Measurements from ENCODE around the gene IGFBP5.
A peak's percentile ranks its signal among the peaks of the same experiment; 100 is the strongest.

The IGFBP5 gene

DNA sequence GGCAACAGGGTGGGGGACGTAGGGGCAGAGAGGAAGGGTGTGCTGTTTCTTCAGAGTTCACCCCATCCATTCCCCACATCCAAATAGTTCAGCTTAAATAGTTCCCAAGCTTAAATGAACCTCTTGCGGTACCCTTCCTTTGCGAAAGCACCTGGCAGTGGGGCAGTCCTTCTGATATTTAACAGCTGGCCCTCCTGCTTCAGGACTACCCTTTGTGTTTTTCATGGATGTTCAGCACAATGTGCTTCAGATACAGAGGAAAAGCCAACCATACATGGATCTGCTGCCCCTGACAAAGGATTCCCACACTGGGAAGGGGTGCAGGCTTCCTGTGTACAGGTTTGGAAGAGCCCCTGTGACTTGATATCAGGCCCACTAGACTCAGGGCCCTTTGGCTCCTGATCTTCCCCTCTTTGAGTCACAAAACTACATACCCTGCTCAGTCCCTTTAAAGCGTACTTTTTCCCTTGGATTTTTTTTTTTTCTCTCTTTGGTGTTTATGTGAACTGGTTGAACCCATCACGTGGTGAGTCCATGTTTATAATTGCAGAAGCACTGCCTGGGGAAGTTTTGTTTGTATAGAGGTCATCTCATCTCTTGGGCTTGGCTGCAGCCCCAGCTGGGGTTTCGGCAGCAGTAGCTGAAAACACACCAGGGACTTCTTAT, 45.3 kb upstream of the IGFBP5 start:
- H3K9ac ChIP-seq: no peak overlapping the region
- no peaks in the 10 kb centered on the region for H3K27me3 ChIP-seq (ENCODE audit: control insufficient read depth, insufficient read depth, low read length)
- no peaks in the 10 kb centered on the region for H3K9me3 ChIP-seq (ENCODE audit: control insufficient read depth, low read length)
- peak overlapping the region; percentile 39 for H3K4me2 ChIP-seq (ENCODE audit: low read length)
- TF ChIP-seq, protein P1, sequence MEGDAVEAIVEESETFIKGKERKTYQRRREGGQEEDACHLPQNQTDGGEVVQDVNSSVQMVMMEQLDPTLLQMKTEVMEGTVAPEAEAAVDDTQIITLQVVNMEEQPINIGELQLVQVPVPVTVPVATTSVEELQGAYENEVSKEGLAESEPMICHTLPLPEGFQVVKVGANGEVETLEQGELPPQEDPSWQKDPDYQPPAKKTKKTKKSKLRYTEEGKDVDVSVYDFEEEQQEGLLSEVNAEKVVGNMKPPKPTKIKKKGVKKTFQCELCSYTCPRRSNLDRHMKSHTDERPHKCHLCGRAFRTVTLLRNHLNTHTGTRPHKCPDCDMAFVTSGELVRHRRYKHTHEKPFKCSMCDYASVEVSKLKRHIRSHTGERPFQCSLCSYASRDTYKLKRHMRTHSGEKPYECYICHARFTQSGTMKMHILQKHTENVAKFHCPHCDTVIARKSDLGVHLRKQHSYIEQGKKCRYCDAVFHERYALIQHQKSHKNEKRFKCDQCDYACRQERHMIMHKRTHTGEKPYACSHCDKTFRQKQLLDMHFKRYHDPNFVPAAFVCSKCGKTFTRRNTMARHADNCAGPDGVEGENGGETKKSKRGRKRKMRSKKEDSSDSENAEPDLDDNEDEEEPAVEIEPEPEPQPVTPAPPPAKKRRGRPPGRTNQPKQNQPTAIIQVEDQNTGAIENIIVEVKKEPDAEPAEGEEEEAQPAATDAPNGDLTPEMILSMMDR (IDR thresholded peaks at IDR 0.05): no peak
- peaks cover 9% of the 10 kb centered on the region for H3K4me1 ChIP-seq
- H3K4me3 ChIP-seq (ENCODE audit: low read depth, low read length): no peak overlapping the region
- H3K79me2 ChIP-seq: no peaks in the 10 kb centered on the region
- H3K36me3 ChIP-seq (ENCODE audit: control insufficient read depth, insufficient read depth, low read length): no peaks in the 10 kb centered on the region
- H3K27ac ChIP-seq: no peak overlapping the region
- H2AFZ ChIP-seq: peak overlapping the region; percentile 57

DNA sequence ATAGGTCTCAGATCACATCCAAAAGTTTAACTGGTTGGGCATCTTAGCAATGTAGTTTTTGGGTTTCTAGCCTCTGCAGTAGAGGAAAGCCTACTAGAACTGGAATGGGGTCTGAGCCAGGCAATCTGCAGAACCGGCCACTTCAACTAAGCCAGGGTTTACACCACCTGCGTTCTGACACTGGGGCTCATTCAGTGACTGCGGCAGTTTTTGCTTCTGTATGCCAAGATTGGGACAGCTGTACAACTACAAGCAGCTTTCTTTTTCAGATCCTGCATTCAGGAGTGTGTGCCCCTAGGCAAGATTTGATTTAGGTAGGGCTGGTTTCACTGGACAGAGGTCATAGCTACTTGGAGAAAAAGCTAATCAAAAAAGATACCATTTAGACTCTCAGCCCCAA, 43.7 kb upstream of the IGFBP5 start:
- Histone ChIP-seq H3K4me2 (ENCODE audit: low read length) (no peak overlapping the region), H3K36me3 (ENCODE audit: control insufficient read depth, insufficient read depth, low read length) (no peaks in the 10 kb centered on the region), H3K27me3 (ENCODE audit: control insufficient read depth, insufficient read depth, low read length) (no peaks in the 10 kb centered on the region), H3K27ac (no peak overlapping the region), H3K79me2 (no peaks in the 10 kb centered on the region), H3K4me3 (ENCODE audit: low read depth, low read length) (no peak overlapping the region), H3K9ac (no peak overlapping the region), H2AFZ (no peak overlapping the region), H3K9me3 (ENCODE audit: control insufficient read depth, low read length) (no peaks in the 10 kb centered on the region), H3K4me1 (peaks cover 9% of the 10 kb centered on the region)
- TF ChIP-seq, protein P1 (IDR thresholded peaks at IDR 0.05): no peak

DNA sequence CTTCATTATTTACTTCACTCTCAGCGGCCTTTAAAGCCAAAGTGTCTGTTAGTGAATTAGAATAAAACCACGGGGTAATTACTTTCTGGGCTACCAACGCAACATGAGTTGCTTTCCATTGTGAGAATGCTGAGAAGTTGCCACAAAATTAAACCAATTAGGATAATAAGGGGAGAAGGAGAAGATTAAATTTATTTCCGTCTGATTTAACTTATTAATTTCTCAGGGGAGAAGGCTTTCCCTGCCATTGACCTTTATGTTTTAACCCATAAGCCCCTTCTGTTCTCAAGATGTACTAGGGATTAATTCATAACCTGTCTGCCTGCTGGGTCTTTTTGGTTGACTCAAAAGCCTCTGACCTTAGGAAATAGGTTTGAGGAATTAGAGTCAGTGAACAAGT, 42.3 kb upstream of the IGFBP5 start:
- H3K36me3 ChIP-seq (ENCODE audit: control insufficient read depth, insufficient read depth, low read length): no peaks in the 10 kb centered on the region
- H3K4me2 ChIP-seq (ENCODE audit: low read length): no peak overlapping the region
- H3K79me2 ChIP-seq: no peaks in the 10 kb centered on the region
- TF ChIP-seq, protein P1 (IDR thresholded peaks at IDR 0.05): no peak
- H3K4me1 ChIP-seq: peaks cover 9% of the 10 kb centered on the region
- H3K9me3 ChIP-seq (ENCODE audit: control insufficient read depth, low read length): no peaks in the 10 kb centered on the region
- H3K27me3 ChIP-seq (ENCODE audit: control insufficient read depth, insufficient read depth, low read length): no peaks in the 10 kb centered on the region
- no peak overlapping the region for H2AFZ ChIP-seq
- no peak overlapping the region for H3K27ac ChIP-seq
- H3K9ac ChIP-seq: no peak overlapping the region
- no peak overlapping the region for H3K4me3 ChIP-seq (ENCODE audit: low read depth, low read length)

- Histone ChIP-seq H3K27me3 (ENCODE audit: control insufficient read depth, insufficient read depth, low read length) (no peaks in the 10 kb centered on the region), H3K9me3 (ENCODE audit: control insufficient read depth, low read length) (no peaks in the 10 kb centered on the region), H3K27ac (no peak overlapping the region), H3K4me2 (ENCODE audit: low read length) (no peak overlapping the region), H2AFZ (no peak overlapping the region), H3K79me2 (no peaks in the 10 kb centered on the region), H3K9ac (no peak overlapping the region), H3K36me3 (ENCODE audit: control insufficient read depth, insufficient read depth, low read length) (no peaks in the 10 kb centered on the region), H3K4me1 (peaks cover 8% of the 10 kb centered on the region), H3K4me3 (ENCODE audit: low read depth, low read length) (no peak overlapping the region)
- TF ChIP-seq, protein P1 (IDR thresholded peaks at IDR 0.05): no peak
Observed at GRCh38 chr2:216736326-216736725, 41.0 kb upstream of the IGFBP5 start.

DNA sequence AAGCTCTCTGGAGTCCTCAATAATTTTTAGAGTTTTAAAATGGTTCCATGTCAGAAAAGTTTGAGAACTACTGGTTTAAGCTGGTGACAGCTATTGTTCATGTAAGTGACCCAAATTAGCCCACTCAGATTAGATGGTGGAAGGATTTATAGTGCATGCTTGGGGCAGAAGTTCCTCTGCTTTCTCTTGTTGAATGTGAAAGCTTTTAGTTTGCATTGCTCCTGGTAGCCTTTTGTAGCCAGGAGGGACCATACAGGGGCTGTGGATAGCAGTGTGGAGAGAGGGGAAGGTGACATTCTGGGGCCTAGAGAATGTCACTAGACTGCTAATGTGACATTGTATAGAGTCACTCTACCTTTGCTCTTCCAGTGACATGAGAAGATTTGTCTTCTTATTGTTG, 40.3 kb upstream of the IGFBP5 start:
- Histone ChIP-seq H3K27ac (no peak overlapping the region), H3K27me3 (ENCODE audit: control insufficient read depth, insufficient read depth, low read length) (no peaks in the 10 kb centered on the region), H3K4me1 (peaks cover 2% of the 10 kb centered on the region), H3K4me2 (ENCODE audit: low read length) (no peak overlapping the region), H3K4me3 (ENCODE audit: low read depth, low read length) (no peak overlapping the region), H3K9me3 (ENCODE audit: control insufficient read depth, low read length) (no peaks in the 10 kb centered on the region), H3K9ac (no peak overlapping the region), H3K79me2 (no peaks in the 10 kb centered on the region), H2AFZ (no peak overlapping the region), H3K36me3 (ENCODE audit: control insufficient read depth, insufficient read depth, low read length) (no peaks in the 10 kb centered on the region)
- TF ChIP-seq, protein P1 (IDR thresholded peaks at IDR 0.05): no peak

Measured in parathyroid adenoma (tissue), 2 donors.